HL-60 (cell line): ENCODE measurements around the gene PTPRN2.
"Not testable (repeated sequence)": the region's sequence is repeated elsewhere in the genome, so short reads cannot be mapped to it uniquely, and the experiment has no call there.

Source experiments
- CTCF ChIP-seq: IDR thresholded peaks from one replicate; pipeline ENCODE4 v1.5.1; 2011; ENCODE audit warnings: low read length, control low read depth, inconsistent platforms; ENCODE audit not compliant: insufficient read depth
- POLR2AphosphoS5 ChIP-seq: IDR thresholded peaks from 2 replicates; pipeline ENCODE4 v1.6.1; 2012; ENCODE audit warnings: low read depth

DNA sequence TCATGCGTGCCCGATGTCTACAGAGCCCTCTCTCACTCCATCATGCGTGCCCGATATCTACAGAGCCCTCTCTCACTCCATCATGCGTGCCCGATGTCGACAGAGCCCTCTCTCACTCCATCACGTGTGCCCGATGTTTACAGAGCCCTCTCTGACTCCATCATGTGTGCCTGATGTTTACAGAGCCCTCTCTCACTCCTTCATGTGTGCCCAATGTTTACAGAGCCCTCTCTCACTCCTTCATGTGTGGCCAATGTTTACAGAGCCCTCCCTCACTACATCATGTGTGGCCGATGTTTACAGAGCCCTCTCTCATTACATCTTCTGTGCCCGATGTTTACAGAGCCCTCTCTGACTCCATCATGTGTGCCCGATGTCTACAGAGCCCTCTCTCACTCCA lies 740.9 kb downstream of the PTPRN2 start:
- TF ChIP-seq CTCF, POLR2AphosphoS5: not testable (repeated sequence)
